ACC112 (cell line): ENCODE data around the gene KRT73.
"Not testable (repeated sequence)": the region's sequence is repeated elsewhere in the genome, so short reads cannot be mapped to it uniquely, and the experiment has no call there.

Experiments used
- H2AFZ ChIP-seq: fragments of 200-600 bp; sonication (generic); one replicate; pipeline ENCODE4 v1.6.0; 2017; ENCODE audit warnings: antibody characterized with exemption, low read length; ENCODE audit not compliant: unreplicated experiment
- H3K27ac ChIP-seq: fragments of 200-600 bp; sonication (generic); 2 replicates; pipeline ENCODE4 v1.5.1; 2014; ENCODE audit warnings: low read depth, mild to moderate bottlenecking, antibody characterized with exemption, low read length, moderate library complexity
- H3K27me3 ChIP-seq: fragments of 200-600 bp; sonication (generic); 2 replicates; pipeline ENCODE4 v1.6.1; 2014; ENCODE audit warnings: mild to moderate bottlenecking, antibody characterized with exemption, low read length, moderate library complexity, mixed read lengths; ENCODE audit not compliant: insufficient read depth
- H3K36me3 ChIP-seq: fragments of 200-600 bp; sonication (generic); 2 replicates; pipeline ENCODE4 v1.6.1; 2016; ENCODE audit warnings: mild to moderate bottlenecking, antibody characterized with exemption, low read length, moderate library complexity, mixed read lengths; ENCODE audit not compliant: insufficient read depth
- H3K4me1 ChIP-seq: fragments of 200-600 bp; sonication (generic); one replicate; pipeline ENCODE4 v1.6.1; 2016; ENCODE audit warnings: low read length, mixed read lengths; ENCODE audit not compliant: insufficient read depth, unreplicated experiment, control insufficient read depth
- H3K4me3 ChIP-seq: fragments of 200-600 bp; sonication (generic); 2 replicates; pipeline ENCODE4 v1.5.1; 2014; ENCODE audit warnings: mild to moderate bottlenecking, low read depth, low read length
- H3K79me2 ChIP-seq: fragments of 200-600 bp; sonication (generic); one replicate; pipeline ENCODE4 v1.6.0; 2016; ENCODE audit warnings: low read length; ENCODE audit not compliant: control insufficient read depth, unreplicated experiment, insufficient read depth

Gene KRT73

GRCh38 chr12:52600475-52600874 lies 17.9 kb downstream of the KRT73 start:
- Histone ChIP-seq H3K79me2 (no peaks in the 10 kb centered on the region), H3K27me3 (peaks cover 84% of the 10 kb centered on the region), H3K27ac (no peak overlapping the region), H3K4me1 (no peaks in the 10 kb centered on the region), H3K4me3 (no peak overlapping the region), H2AFZ (no peak overlapping the region), H3K36me3 (no peaks in the 10 kb centered on the region)

- Histone ChIP-seq H3K4me1 (no peaks in the 10 kb centered on the region), H3K27me3 (peaks cover 83% of the 10 kb centered on the region), H3K36me3 (no peaks in the 10 kb centered on the region), H2AFZ (no peak overlapping the region), H3K27ac (no peak overlapping the region), H3K79me2 (no peaks in the 10 kb centered on the region), H3K4me3 (no peak overlapping the region)
Measured at GRCh38 chr12:52600071-52600470, 18.3 kb downstream of the KRT73 start.

GRCh38 chr12:52598966-52599365 lies 19.4 kb downstream of the KRT73 start:
- Histone ChIP-seq H3K4me1 (no peaks in the 10 kb centered on the region), H2AFZ (no peak overlapping the region), H3K27ac (no peak overlapping the region), H3K27me3 (peaks cover 79% of the 10 kb centered on the region), H3K4me3 (no peak overlapping the region), H3K36me3 (no peaks in the 10 kb centered on the region), H3K79me2 (no peaks in the 10 kb centered on the region)

GRCh38 chr12:52594237-52594636 lies 24.1 kb downstream of the KRT73 start:
- H3K27ac ChIP-seq, H2AFZ ChIP-seq, H3K36me3 ChIP-seq, H3K4me3 ChIP-seq, H3K4me1 ChIP-seq, H3K79me2 ChIP-seq: not testable (repeated sequence)
- H3K27me3 ChIP-seq = peaks cover 74% of the 10 kb centered on the region

DNA sequence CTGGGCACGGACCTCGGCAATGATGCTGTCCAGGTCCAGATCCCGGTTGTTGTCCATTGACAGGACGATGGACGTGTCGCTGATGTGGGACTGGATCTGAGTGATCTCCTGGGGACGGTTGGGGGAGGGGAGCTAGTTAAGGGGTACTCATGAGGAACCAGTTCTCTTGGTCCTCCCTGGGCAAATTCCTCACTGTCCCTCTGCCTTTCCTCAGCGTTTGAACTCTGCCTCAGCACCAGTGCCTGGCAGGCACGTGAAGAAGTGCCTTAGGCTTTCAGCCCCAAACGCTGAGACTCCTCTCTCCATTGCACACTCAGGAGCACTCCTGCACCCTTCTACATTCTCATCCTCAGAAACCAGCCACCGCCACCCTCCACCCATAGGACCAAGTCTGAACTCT lies 26.8 kb downstream of the KRT73 start:
- Histone ChIP-seq H3K4me3 (no peak overlapping the region), H3K36me3 (no peaks in the 10 kb centered on the region), H2AFZ (no peak overlapping the region), H3K27me3 (peaks cover 65% of the 10 kb centered on the region), H3K27ac (no peak overlapping the region), H3K79me2 (no peaks in the 10 kb centered on the region), H3K4me1 (no peaks in the 10 kb centered on the region)

- Histone ChIP-seq H3K27ac (no peak overlapping the region), H3K36me3 (no peaks in the 10 kb centered on the region), H3K4me1 (no peaks in the 10 kb centered on the region), H3K79me2 (no peaks in the 10 kb centered on the region), H2AFZ (no peak overlapping the region), H3K4me3 (no peak overlapping the region), H3K27me3 (peaks cover 53% of the 10 kb centered on the region)
Measured at GRCh38 chr12:52590021-52590420, 28.3 kb downstream of the KRT73 start.

GRCh38 chr12:52587563-52587962 lies 30.8 kb downstream of the KRT73 start:
- Histone ChIP-seq H2AFZ (no peak overlapping the region), H3K27me3 (peaks cover 39% of the 10 kb centered on the region)

GRCh38 chr12:52585946-52586345 lies 32.4 kb downstream of the KRT73 start:
- Histone ChIP-seq H2AFZ (no peak overlapping the region), H3K79me2 (no peaks in the 10 kb centered on the region), H3K4me3 (no peak overlapping the region), H3K27ac (no peak overlapping the region), H3K4me1 (no peaks in the 10 kb centered on the region), H3K36me3 (no peaks in the 10 kb centered on the region), H3K27me3 (peaks cover 27% of the 10 kb centered on the region; the same call in 1 of the 2 replicates)

More at GRCh38 chr12:52587563-52587962, 30.8 kb downstream of the KRT73 start:
- no peaks in the 10 kb centered on the region for H3K36me3 ChIP-seq
- H3K4me3 ChIP-seq = no peak overlapping the region
- H3K27ac ChIP-seq = no peak overlapping the region
- no peaks in the 10 kb centered on the region for H3K79me2 ChIP-seq
- no peaks in the 10 kb centered on the region for H3K4me1 ChIP-seq

DNA sequence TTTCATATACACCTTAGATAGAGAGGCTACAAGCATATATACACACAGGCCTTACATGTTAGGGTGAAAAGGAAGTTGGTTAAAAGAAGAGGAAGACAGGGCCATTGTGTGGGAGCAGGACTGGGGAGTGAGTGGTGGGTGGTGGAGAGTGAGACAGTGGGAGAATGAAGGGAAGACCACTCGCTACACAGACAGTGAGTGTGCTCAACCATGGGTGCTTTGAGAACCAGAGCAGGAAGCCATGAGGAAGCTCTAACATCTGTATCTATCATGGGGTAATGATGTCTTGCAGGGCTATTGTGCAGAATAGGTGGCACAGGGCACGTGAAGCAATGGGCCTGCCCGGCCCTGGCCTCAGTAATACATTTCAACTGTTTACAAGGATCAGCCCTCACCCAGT lies 33.3 kb downstream of the KRT73 start:
- Histone ChIP-seq H3K27ac (no peak overlapping the region), H3K27me3 (peaks cover 21% of the 10 kb centered on the region; the same call in 1 of the 2 replicates), H3K4me3 (no peak overlapping the region), H3K79me2 (no peaks in the 10 kb centered on the region), H2AFZ (no peak overlapping the region), H3K4me1 (no peaks in the 10 kb centered on the region), H3K36me3 (no peaks in the 10 kb centered on the region)

GRCh38 chr12:52584156-52584682 lies 34.1 kb downstream of the KRT73 start:
- H3K4me3 ChIP-seq = no peak overlapping the region
- no peaks in the 10 kb centered on the region for H3K79me2 ChIP-seq
- H3K36me3 ChIP-seq = no peaks in the 10 kb centered on the region
- H3K27ac ChIP-seq = no peak overlapping the region
- peaks cover 18% of the 10 kb centered on the region; the same call in 1 of the 2 replicates for H3K27me3 ChIP-seq
- no peaks in the 10 kb centered on the region for H3K4me1 ChIP-seq
- no peak overlapping the region for H2AFZ ChIP-seq

- Histone ChIP-seq H3K79me2 (no peaks in the 10 kb centered on the region), H3K4me1 (no peaks in the 10 kb centered on the region), H2AFZ (no peak overlapping the region), H3K27ac (no peak overlapping the region), H3K4me3 (no peak overlapping the region), H3K36me3 (no peaks in the 10 kb centered on the region), H3K27me3 (peaks cover 13% of the 10 kb centered on the region; the same call in 1 of the 2 replicates)
Measured at GRCh38 chr12:52582971-52583456, 35.3 kb downstream of the KRT73 start.
